NCI-H2029 (cell line): Measurements from ENCODE around the gene CYGB.

Experiments used
- DNase-seq: peaks from one replicate; lab custom pipeline; 2025; lab: John Stamatoyannopoulos, UW

Gene CYGB

GRCh38 chr17:76478730-76479514, 58.6 kb downstream of the CYGB start:
- no peak for DNase-seq

GRCh38 chr17:76478097-76478496, 59.4 kb downstream of the CYGB start:
- no peak for DNase-seq

GRCh38 chr17:76477576-76477975, 59.9 kb downstream of the CYGB start:
- DNase-seq, result no peak
